OCI-LY1 (cell line): ENCODE measurements around the gene SRCIN1.

Source experiments
- H2AFZ ChIP-seq: fragments of 200-600 bp; sonication (generic), shearing (Covaris generic); 2 replicates; pipeline ENCODE4 v1.6.0; 2014; ENCODE audit warnings: antibody characterized with exemption, mild to moderate bottlenecking, low read length
- H3F3A ChIP-seq: fragments of 200-600 bp; sonication (generic), shearing (Covaris generic); 2 replicates; pipeline ENCODE4 v1.6.0; 2014; ENCODE audit warnings: mild to moderate bottlenecking, antibody characterized with exemption, low read length, moderate library complexity; ENCODE audit not compliant: insufficient read depth
- H3K27ac ChIP-seq: fragments of 200-600 bp; sonication (generic); 2 replicates; pipeline ENCODE4 v1.5.1; 2014; ENCODE audit warnings: low read length, mixed run types, mild to moderate bottlenecking, low read depth; ENCODE audit not compliant: poor library complexity, severe bottlenecking
- H3K27me3 ChIP-seq: fragments of 200-600 bp; sonication (generic); 2 replicates; pipeline ENCODE4 v1.6.0; 2014; ENCODE audit warnings: antibody characterized with exemption, mild to moderate bottlenecking, low read length, moderate library complexity; ENCODE audit not compliant: insufficient read depth
- H3K36me3 ChIP-seq: fragments of 200-600 bp; sonication (generic); 2 replicates; pipeline ENCODE4 v1.6.1; 2014; ENCODE audit warnings: mild to moderate bottlenecking, antibody characterized with exemption, low read length, moderate library complexity, mixed read lengths; ENCODE audit not compliant: insufficient read depth
- H3K4me1 ChIP-seq: fragments of 200-600 bp; sonication (generic); 2 replicates; pipeline ENCODE4 v1.5.1; 2014; ENCODE audit warnings: mild to moderate bottlenecking, low read length, moderate library complexity; ENCODE audit not compliant: insufficient read depth, severe bottlenecking
- H3K4me2 ChIP-seq: fragments of 200-600 bp; sonication (generic), shearing (Covaris generic); 2 replicates; pipeline ENCODE4 v1.6.1; 2014; ENCODE audit warnings: low read length
- H3K4me3 ChIP-seq: fragments of 200-600 bp; sonication (generic); 2 replicates; pipeline ENCODE4 v1.5.1; 2014; ENCODE audit warnings: low read length, low read depth, mild to moderate bottlenecking, mixed read lengths; ENCODE audit not compliant: poor library complexity, severe bottlenecking
- H3K79me2 ChIP-seq: fragments of 200-600 bp; shearing (Covaris generic); 2 replicates; pipeline ENCODE4 v1.6.1; 2016; ENCODE audit warnings: mixed run types, low read length, mixed read lengths; ENCODE audit not compliant: insufficient read depth
- H3K9ac ChIP-seq: fragments of 200-600 bp; sonication (generic), shearing (Covaris generic); 2 replicates; pipeline ENCODE4 v1.6.1; 2014; ENCODE audit warnings: mild to moderate bottlenecking, low read length, mixed read lengths
- H3K9me2 ChIP-seq: fragments of 200-600 bp; sonication (generic), shearing (Covaris generic); 2 replicates; pipeline ENCODE4 v1.6.1; 2014; ENCODE audit warnings: low read depth, mild to moderate bottlenecking, low read length, mixed read lengths
- H3K9me3 ChIP-seq: fragments of 200-600 bp; shearing (Covaris generic); 2 replicates; pipeline ENCODE4 v1.6.1; 2014; ENCODE audit warnings: low read length, mixed read lengths
- H4K20me1 ChIP-seq: fragments of 200-600 bp; sonication (generic), shearing (Covaris generic); 2 replicates; pipeline ENCODE4 v1.6.0; 2016; ENCODE audit warnings: mild to moderate bottlenecking, low read length; ENCODE audit not compliant: insufficient read depth
- EZH2 ChIP-seq: fragments of 200-600 bp; sonication (generic), shearing (Covaris generic); IDR thresholded peaks from 2 replicates; pipeline ENCODE4 v1.8.0; 2017; ENCODE audit warnings: borderline replicate concordance, mixed run types, mild to moderate bottlenecking, antibody characterized with exemption, low read length, moderate library complexity, mixed read lengths
- TF ChIP-seq, protein P1 (sequence below): fragments of 200-600 bp; sonication (generic), shearing (Covaris generic); IDR thresholded peaks from 2 replicates; pipeline ENCODE4 v1.5.1; 2017; ENCODE audit warnings: mild to moderate bottlenecking, antibody characterized with exemption, low read length, moderate library complexity, mixed read lengths

Gene SRCIN1

DNA sequence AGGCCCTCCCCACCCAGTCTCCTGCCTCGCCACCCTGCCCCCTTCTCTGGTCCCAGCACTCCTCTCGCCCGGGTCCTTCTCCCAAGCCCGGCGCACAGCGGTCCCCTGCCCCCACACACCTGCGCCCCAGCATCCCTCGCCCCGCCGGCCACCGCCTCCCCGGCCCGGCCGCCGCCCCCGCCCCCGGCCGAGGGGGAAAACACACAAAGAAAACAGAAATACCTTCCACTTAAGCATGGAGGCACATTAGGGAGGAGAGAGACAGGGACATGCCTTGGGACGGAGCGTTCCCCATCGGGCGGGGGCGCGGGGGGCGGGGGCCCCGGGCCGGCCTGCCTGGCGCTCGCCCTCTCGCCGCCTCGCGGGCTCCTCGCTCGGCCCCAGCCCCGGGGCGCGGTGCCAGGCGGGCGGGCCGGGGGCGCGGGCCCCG lies 326 bp downstream of the SRCIN1 start:
- Histone ChIP-seq H3K9me2 (no peaks in the 10 kb centered on the region), H3K27ac (no peak overlapping the region), H3K79me2 (no peaks in the 10 kb centered on the region), H3K4me1 (peaks cover 9% of the 10 kb centered on the region), H3K4me3 (peak overlapping the region; percentile 73), H3F3A (no peaks in the 10 kb centered on the region), H3K9ac (no peak overlapping the region; the same call in 1 of the 2 replicates), H3K36me3 (no peaks in the 10 kb centered on the region), H4K20me1 (no peaks in the 10 kb centered on the region), H3K4me2 (peak overlapping the region; percentile 54), H2AFZ (no peak overlapping the region), H3K9me3 (no peaks in the 10 kb centered on the region), H3K27me3 (peaks cover 7% of the 10 kb centered on the region; the same call in 1 of the 2 replicates)
- no peak for TF ChIP-seq EZH2
- TF ChIP-seq, protein P1, sequence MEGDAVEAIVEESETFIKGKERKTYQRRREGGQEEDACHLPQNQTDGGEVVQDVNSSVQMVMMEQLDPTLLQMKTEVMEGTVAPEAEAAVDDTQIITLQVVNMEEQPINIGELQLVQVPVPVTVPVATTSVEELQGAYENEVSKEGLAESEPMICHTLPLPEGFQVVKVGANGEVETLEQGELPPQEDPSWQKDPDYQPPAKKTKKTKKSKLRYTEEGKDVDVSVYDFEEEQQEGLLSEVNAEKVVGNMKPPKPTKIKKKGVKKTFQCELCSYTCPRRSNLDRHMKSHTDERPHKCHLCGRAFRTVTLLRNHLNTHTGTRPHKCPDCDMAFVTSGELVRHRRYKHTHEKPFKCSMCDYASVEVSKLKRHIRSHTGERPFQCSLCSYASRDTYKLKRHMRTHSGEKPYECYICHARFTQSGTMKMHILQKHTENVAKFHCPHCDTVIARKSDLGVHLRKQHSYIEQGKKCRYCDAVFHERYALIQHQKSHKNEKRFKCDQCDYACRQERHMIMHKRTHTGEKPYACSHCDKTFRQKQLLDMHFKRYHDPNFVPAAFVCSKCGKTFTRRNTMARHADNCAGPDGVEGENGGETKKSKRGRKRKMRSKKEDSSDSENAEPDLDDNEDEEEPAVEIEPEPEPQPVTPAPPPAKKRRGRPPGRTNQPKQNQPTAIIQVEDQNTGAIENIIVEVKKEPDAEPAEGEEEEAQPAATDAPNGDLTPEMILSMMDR = no peak

DNA sequence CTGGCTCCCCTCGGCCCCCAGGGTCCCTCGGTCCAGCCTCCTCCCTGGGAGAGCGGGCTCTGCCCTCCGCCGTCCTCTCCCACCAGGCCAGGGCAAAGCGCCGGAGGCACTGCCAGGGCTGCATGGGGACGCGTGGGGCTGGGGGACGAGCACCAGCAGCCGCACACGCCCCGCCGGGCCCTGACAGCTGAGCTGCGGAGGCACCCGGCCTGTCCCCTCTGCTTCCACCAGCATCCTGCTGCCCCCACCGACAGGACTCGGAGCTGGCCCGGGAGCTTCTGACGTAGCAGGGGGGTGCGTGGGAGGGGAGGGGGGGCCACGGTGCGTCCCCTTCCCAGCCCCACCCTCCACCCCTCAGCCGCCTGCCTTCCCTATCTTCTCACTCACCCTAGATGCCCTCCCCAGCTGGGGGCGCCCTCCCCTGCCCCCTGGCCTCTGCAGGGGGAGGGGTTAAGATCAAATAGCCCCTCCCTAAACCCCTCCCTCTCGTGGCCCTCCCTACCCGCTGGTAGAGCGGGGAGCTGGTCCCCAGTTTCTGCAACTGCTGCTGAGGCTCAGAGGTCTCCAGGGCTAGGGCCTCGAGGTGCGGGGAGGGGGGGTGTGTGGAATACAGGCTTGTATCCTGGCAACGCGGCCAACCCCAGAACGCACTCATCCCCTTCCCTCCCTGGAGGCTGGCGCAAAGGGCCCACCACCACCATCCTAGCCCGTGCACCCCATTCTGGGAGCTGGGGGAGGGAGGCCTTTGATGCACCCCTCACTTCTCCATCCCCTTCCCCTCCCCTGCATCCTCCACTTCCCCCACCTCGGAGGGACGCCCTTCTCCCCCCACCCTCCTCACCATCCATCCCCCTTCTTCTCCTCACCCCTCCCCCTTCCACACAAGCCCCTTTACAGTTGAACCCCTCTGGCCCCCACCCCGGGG lies 1.0 kb downstream of the SRCIN1 start:
- H2AFZ ChIP-seq = no peak overlapping the region
- H3K4me2 ChIP-seq = peak overlapping the region; percentile 54; the same call in 1 of the 2 replicates
- no peaks in the 10 kb centered on the region for H4K20me1 ChIP-seq
- H3K4me3 ChIP-seq = peak overlapping the region; percentile 73
- H3K79me2 ChIP-seq = no peaks in the 10 kb centered on the region
- no peaks in the 10 kb centered on the region for H3F3A ChIP-seq
- H3K27ac ChIP-seq = no peak overlapping the region
- peaks cover 9% of the 10 kb centered on the region for H3K4me1 ChIP-seq
- TF ChIP-seq, protein P1 = peak; percentile 47; the same call in 1 of the 2 replicates
- no peak for TF ChIP-seq EZH2
- H3K9ac ChIP-seq = no peak overlapping the region; the same call in 1 of the 2 replicates
- H3K36me3 ChIP-seq = no peaks in the 10 kb centered on the region
- H3K9me3 ChIP-seq = no peaks in the 10 kb centered on the region
- no peaks in the 10 kb centered on the region for H3K9me2 ChIP-seq
- H3K27me3 ChIP-seq = 0 out of 2 replicates have a peak, but pooled peaks cover 7% of the 10 kb centered on the region

DNA sequence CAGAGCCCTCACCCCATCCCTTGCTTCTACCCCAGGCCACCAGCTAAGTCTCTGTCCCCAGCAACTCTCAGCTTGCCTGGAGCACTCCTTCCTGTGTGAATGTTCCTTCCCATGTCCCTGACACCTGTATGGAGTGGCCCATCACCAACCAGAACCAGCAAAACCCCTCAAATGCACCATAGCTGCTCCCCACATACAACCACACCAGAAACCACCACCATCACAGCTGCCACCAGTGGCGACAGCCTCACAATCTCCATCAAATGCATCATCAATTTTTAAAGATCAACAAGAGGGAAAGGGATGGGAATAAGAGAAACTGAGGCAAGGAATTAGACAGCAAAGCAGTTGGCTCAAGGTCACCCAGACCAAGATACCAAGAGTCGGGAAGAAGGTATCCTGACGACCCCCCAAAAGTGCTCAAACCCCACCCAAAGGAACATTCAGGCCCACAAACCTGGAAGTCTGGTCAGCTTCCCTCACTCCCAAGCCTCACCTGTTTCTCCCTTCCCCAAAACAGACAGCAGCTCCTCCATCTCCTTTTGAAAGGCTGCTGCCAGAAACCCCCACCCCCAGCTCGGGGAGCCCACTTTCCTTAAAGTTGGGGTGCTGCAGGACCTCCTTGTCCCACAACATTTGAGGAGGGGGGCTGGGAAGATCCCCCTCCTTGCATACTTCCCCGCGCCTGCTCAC lies 1.8 kb downstream of the SRCIN1 start:
- Histone ChIP-seq H2AFZ (no peak overlapping the region), H3K4me2 (no peak overlapping the region), H3K4me1 (peaks cover 9% of the 10 kb centered on the region), H3K9me3 (no peaks in the 10 kb centered on the region), H3K36me3 (no peaks in the 10 kb centered on the region), H3K27ac (no peak overlapping the region), H3K79me2 (no peaks in the 10 kb centered on the region), H4K20me1 (no peaks in the 10 kb centered on the region), H3K9me2 (no peaks in the 10 kb centered on the region), H3K4me3 (no peak overlapping the region), H3K9ac (no peak overlapping the region), H3F3A (no peaks in the 10 kb centered on the region), H3K27me3 (0 out of 2 replicates have a peak, but pooled peaks cover 7% of the 10 kb centered on the region)
- TF ChIP-seq, protein P1 = no peak
- no peak for TF ChIP-seq EZH2
